ENCODE results near the gene TMEM239.

The TMEM239 gene

DNA sequence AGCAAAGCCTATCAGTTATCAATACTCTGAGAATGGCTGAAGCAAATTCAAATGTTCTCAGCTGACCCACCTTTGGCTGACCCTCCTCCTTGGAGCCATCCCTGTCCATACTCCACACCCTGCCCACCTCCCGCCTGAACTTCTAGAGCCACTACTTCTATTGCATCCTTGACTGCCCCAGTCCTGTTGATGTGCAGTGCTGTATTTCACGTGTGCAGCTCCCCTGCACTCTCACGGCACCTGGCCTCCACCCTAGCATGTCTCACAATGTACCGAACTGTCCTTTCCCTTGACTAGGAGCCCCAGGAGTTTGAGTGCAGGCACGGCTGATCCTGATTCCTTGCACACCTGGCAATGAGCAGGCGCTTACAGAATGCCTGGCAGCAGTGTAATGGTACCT is 22.7 kb upstream of the TMEM239 start:
- H3K27ac ChIP-seq (ENCODE audit: low read depth, low read length, severe bottlenecking), result no peak overlapping the region
- H3K4me3 ChIP-seq (ENCODE audit: extremely low read depth, insufficient read depth, low read length, poor library complexity, severe bottlenecking), result no peak overlapping the region
- peaks cover 40% of the 10 kb centered on the region for H3K36me3 ChIP-seq (ENCODE audit: control insufficient read depth, insufficient read depth, low read length)
- no peaks in the 10 kb centered on the region for H3K4me1 ChIP-seq (ENCODE audit: control insufficient read depth, insufficient read depth, low read length, poor library complexity, severe bottlenecking)
- H3K9me3 ChIP-seq (ENCODE audit: control insufficient read depth, low read length), result no peaks in the 10 kb centered on the region
- WGBS, 2 experiments (ENCODE audit: insufficient coverage in 2 of 2), result 96 to 97% methylated on average over 6 of the region's 6 CpGs

DNA sequence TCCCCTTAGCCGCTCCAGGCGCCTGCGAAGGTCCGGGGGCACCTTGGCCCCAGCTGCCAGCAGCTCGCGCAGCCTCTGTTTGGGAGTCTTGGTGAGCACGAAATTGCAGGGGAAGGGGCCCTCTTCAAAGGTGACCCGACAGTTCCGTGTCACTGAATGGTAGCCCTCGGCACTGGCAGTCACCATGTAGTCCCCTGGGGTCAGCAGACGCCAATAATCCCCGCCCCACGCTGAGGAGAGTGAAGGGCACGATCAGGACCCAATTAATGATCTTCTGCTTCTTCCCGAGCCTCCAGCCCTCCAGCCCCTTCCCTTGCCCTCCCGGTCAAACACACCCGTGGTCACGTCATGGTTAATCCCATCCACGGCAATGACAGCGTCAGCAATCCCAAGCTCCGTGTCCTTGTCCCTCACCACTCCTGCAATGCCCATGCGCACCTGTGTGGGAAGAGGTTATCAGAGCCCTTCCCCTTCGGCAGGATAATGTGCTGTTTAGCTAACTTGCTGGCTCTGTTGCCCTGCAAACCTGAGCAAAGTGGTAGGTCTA is 21.9 kb upstream of the TMEM239 start:
- H3K27ac ChIP-seq (ENCODE audit: low read depth, low read length, severe bottlenecking), result no peak overlapping the region
- no peaks in the 10 kb centered on the region for H3K4me1 ChIP-seq (ENCODE audit: control insufficient read depth, insufficient read depth, low read length, poor library complexity, severe bottlenecking)
- no peak overlapping the region for H3K4me3 ChIP-seq (ENCODE audit: extremely low read depth, insufficient read depth, low read length, poor library complexity, severe bottlenecking)
- H3K36me3 ChIP-seq (ENCODE audit: control insufficient read depth, insufficient read depth, low read length), result peaks cover 43% of the 10 kb centered on the region
- WGBS, 2 experiments (ENCODE audit: insufficient coverage in 2 of 2), result 97 to 98% methylated on average over 21 to 22 of the region's 23 CpGs
- no peaks in the 10 kb centered on the region for H3K9me3 ChIP-seq (ENCODE audit: control insufficient read depth, low read length)

DNA sequence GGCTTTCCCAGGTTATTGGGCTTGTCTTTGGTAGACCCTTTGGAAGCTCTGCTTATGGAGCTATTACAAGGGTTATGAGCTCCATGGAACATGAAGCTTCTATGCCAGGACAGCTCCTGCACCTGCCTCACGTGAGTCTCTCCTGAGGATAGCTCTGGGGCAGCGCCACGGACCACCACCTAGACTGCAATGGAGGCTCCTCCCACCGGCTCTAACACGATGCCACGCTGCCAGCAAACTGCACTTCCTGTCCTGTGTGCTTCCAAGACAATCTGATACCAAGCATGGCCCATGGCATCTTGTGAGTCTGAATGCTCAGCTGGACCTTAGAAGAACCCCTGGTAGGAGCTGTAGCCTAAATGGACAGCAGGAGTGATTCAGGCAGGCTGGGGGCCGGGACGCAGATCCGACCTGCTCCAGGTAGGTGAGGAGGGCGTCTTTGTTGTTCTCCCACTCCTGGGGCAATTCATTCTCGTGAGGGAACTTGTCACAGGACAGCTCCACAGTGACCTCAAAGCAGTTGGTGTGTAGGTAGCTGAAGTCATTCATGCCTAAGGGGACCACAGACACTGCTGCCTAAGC is 21.2 kb upstream of the TMEM239 start:
- H3K9me3 ChIP-seq (ENCODE audit: control insufficient read depth, low read length), result no peaks in the 10 kb centered on the region
- WGBS, 2 experiments (ENCODE audit: insufficient coverage in 2 of 2), result 90 to 93% methylated on average over 11 of the region's 11 CpGs
- H3K36me3 ChIP-seq (ENCODE audit: control insufficient read depth, insufficient read depth, low read length), result peaks cover 43% of the 10 kb centered on the region
- no peak overlapping the region for H3K27ac ChIP-seq (ENCODE audit: low read depth, low read length, severe bottlenecking)
- no peaks in the 10 kb centered on the region for H3K4me1 ChIP-seq (ENCODE audit: control insufficient read depth, insufficient read depth, low read length, poor library complexity, severe bottlenecking)
- no peak overlapping the region for H3K4me3 ChIP-seq (ENCODE audit: extremely low read depth, insufficient read depth, low read length, poor library complexity, severe bottlenecking)

DNA sequence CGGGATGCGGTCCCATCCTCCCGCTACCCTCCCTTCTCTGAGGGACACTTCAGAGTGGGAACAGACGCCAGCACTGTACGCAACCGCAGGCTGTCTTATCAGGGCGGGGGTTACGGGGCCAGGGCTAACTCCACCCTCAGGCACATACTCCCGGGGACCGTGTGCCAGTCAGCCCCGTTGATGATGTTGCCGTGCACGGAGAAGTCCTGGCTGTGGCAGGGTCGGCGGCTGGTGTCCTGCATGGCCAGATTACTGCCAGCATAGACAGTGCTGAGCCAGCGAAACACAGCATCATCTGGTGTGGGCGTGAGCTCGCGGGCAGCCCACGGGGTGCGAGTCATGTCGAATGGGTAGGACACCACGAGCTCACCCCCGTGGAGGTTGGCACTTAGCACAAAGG is 20.7 kb upstream of the TMEM239 start:
- no peak overlapping the region for H3K27ac ChIP-seq (ENCODE audit: low read depth, low read length, severe bottlenecking)
- 94 to 96% methylated on average over 21 to 24 of the region's 24 CpGs for WGBS, 2 experiments (ENCODE audit: insufficient coverage in 2 of 2)
- peaks cover 43% of the 10 kb centered on the region for H3K36me3 ChIP-seq (ENCODE audit: control insufficient read depth, insufficient read depth, low read length)
- H3K9me3 ChIP-seq (ENCODE audit: control insufficient read depth, low read length), result no peaks in the 10 kb centered on the region
- H3K4me3 ChIP-seq (ENCODE audit: extremely low read depth, insufficient read depth, low read length, poor library complexity, severe bottlenecking), result no peak overlapping the region
- H3K4me1 ChIP-seq (ENCODE audit: control insufficient read depth, insufficient read depth, low read length, poor library complexity, severe bottlenecking), result no peaks in the 10 kb centered on the region

DNA sequence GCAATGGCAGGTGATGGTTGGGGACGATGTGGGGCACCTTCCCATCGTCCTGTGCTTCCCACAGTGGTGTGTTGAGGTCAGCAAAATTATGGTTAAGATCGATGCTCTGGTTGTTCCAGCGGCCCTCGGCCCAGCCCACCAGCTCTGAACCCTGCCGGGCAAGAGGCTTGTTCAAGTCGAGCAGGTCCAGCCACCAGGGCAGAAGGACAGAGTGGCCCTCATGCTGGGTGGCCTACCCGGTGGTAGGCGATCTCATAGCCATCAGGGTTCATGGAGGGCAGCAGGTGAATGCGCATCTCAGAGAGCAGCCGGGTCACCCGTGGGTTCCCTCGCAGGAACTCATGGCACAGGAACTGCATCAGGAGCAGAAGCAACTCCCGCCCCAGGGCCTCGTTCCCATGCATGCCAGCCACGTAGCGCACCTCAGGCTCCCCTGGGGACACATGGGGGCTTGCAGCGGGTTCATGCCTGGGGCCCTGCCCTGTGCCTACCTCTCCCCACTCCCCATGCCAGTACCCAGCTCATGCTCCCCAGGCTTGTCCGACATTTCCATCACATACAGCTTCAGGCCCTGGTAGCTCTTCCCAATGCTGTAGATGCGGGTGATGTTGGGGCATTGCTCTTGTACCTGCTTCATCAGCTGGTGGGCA is 20.0 kb upstream of the TMEM239 start:
- H3K4me3 ChIP-seq (ENCODE audit: extremely low read depth, insufficient read depth, low read length, poor library complexity, severe bottlenecking), result no peak overlapping the region
- H3K27ac ChIP-seq (ENCODE audit: low read depth, low read length, severe bottlenecking), result no peak overlapping the region
- H3K4me1 ChIP-seq (ENCODE audit: control insufficient read depth, insufficient read depth, low read length, poor library complexity, severe bottlenecking), result peaks cover 2% of the 10 kb centered on the region
- H3K36me3 ChIP-seq (ENCODE audit: control insufficient read depth, insufficient read depth, low read length), result peaks cover 43% of the 10 kb centered on the region
- H3K9me3 ChIP-seq (ENCODE audit: control insufficient read depth, low read length), result no peaks in the 10 kb centered on the region
- 98% methylated on average over 18 to 20 of the region's 20 CpGs for WGBS, 2 experiments (ENCODE audit: insufficient coverage in 2 of 2)

DNA sequence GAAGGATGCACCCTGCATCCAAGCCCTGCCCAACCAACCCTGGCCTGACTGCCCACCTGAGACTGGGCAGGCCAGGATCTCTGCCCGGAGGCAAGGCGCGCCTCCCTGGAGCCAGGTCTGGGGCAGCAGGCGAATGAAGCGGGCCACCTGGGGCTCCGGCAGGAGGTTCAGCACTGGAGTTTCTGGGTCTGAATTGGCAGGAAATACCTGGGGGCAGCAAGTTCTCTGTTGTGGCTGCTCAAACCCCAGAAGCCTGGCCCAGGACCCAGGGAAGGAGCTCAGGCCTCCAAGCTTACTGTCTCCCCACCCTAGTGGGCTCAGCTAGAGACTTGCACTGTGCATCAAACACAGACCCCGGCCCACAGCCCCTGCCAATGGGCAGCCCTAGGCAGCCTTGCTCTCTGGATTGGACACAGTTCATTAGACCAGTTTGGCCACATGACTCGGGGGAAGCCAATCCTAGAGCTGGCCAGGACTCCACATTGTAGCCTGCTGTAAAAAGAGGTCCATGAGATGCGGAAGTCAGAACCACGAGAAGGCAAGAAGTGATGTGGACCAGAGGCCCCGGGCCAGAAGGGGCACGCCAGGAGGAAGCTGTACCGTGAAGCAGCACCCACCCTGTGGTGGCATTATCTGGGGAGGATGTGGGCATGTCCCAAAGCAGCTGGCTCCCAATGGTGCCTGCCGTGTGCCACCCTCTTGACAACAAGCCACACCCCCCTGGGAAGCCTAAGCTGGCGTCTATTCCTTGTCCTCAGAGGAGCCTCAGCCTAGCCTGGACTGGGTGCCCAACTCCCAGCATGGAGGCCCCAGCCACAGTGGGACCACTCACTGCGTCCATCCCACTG is 18.8 kb upstream of the TMEM239 start:
- WGBS, 2 experiments (ENCODE audit: insufficient coverage in 2 of 2), result 90 to 96% methylated on average over 10 to 15 of the region's 16 CpGs
- Histone ChIP-seq H3K36me3 (ENCODE audit: control insufficient read depth, insufficient read depth, low read length) (peaks cover 43% of the 10 kb centered on the region), H3K4me3 (ENCODE audit: extremely low read depth, insufficient read depth, low read length, poor library complexity, severe bottlenecking) (no peak overlapping the region), H3K9me3 (ENCODE audit: control insufficient read depth, low read length) (no peaks in the 10 kb centered on the region), H3K4me1 (ENCODE audit: control insufficient read depth, insufficient read depth, low read length, poor library complexity, severe bottlenecking) (peaks cover 7% of the 10 kb centered on the region), H3K27ac (ENCODE audit: low read depth, low read length, severe bottlenecking) (no peak overlapping the region)

DNA sequence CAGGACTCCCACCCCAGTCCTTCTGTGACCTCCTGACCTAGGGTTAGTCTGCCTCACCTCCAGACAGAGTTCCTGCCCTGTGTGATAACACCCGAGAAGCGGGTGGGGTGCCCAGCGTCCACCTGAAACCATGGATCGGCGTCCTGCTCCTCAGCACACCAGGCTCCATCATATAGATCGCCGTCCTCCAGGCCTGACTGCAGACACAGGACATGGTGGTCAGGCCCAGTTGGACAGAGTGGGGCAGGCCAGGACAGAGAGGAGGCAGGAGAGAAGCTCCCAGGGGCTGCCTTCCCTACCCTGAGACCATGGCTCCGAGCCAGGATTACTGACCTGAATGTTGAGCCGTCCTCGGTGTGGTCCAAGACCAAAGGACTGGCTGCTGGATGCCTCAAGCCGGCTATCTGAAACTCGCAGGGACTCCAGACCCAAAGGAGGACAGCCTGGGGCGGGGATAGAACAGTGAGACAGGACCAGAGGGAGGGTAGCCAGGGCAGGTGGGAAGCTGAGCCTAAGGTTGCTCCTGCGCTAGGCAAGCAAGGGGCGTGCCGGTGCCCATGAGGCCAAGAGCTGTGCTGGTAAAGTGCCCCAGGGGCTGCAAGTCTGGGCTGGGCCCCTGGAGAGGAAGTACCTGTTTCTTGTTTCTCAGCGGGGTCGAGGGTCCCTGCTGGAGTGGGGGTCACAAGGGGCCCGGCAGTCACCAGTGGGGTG is 17.9 kb upstream of the TMEM239 start:
- Histone ChIP-seq H3K27ac (ENCODE audit: low read depth, low read length, severe bottlenecking) (no peak overlapping the region), H3K4me1 (ENCODE audit: control insufficient read depth, insufficient read depth, low read length, poor library complexity, severe bottlenecking) (peaks cover 7% of the 10 kb centered on the region), H3K9me3 (ENCODE audit: control insufficient read depth, low read length) (no peaks in the 10 kb centered on the region), H3K4me3 (ENCODE audit: extremely low read depth, insufficient read depth, low read length, poor library complexity, severe bottlenecking) (no peak overlapping the region), H3K36me3 (ENCODE audit: control insufficient read depth, insufficient read depth, low read length) (peaks cover 43% of the 10 kb centered on the region)
- 90 to 92% methylated on average over 18 to 19 of the region's 19 CpGs for WGBS, 2 experiments (ENCODE audit: insufficient coverage in 2 of 2)

DNA sequence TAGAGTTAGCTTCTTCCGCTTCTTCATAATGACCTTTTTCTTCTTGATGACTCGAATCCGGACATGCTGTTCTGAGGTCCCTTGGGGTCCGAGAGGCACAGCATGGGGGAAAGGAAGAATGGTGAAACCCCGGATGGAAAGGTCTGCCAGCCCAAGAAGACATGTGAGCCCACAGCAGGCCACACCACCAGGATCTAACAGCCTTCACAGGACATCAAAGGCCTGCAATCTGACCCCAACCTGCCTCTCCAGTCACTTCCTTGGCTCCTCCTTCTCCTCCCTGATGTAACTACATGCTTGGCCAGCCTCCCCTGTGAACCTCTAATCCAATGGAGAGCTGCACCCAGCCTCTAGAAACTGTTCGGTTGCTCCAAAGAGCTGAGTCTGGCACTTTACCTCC is 17.4 kb upstream of the TMEM239 start:
- H3K36me3 ChIP-seq (ENCODE audit: control insufficient read depth, insufficient read depth, low read length), result peaks cover 43% of the 10 kb centered on the region
- no peaks in the 10 kb centered on the region for H3K9me3 ChIP-seq (ENCODE audit: control insufficient read depth, low read length)
- H3K4me1 ChIP-seq (ENCODE audit: control insufficient read depth, insufficient read depth, low read length, poor library complexity, severe bottlenecking), result peaks cover 7% of the 10 kb centered on the region
- no peak overlapping the region for H3K4me3 ChIP-seq (ENCODE audit: extremely low read depth, insufficient read depth, low read length, poor library complexity, severe bottlenecking)
- H3K27ac ChIP-seq (ENCODE audit: low read depth, low read length, severe bottlenecking), result no peak overlapping the region
- WGBS, 2 experiments (ENCODE audit: insufficient coverage in 2 of 2), result 57 to 83% methylated on average over 5 of the region's 6 CpGs

DNA sequence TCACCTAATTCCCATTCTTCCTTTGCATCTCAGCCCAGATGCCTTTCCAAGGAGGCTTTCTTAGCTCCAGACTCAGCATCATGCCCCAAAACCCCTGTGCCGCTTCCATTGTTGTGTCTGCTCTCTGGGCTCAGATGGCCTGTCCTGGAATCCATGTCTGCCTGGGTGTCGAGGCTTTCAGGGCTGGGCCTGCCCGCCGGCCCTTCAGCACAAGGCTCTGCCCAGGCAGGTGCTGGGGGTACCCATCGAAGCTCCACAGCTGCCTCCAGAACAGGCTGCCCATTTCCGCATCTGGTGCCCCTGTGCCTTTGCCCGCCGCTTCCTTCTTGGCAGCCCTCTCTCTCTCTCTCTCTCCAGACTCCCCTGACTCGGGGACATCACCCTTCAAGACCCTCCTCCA is 16.9 kb upstream of the TMEM239 start:
- Histone ChIP-seq H3K4me3 (ENCODE audit: extremely low read depth, insufficient read depth, low read length, poor library complexity, severe bottlenecking) (peak overlapping the region; percentile 71), H3K36me3 (ENCODE audit: control insufficient read depth, insufficient read depth, low read length) (peaks cover 43% of the 10 kb centered on the region), H3K4me1 (ENCODE audit: control insufficient read depth, insufficient read depth, low read length, poor library complexity, severe bottlenecking) (peaks cover 7% of the 10 kb centered on the region), H3K9me3 (ENCODE audit: control insufficient read depth, low read length) (no peaks in the 10 kb centered on the region), H3K27ac (ENCODE audit: low read depth, low read length, severe bottlenecking) (peak overlapping the region; percentile 51)
- 42 to 43% methylated on average over 9 of the region's 9 CpGs for WGBS, 2 experiments (ENCODE audit: insufficient coverage in 2 of 2)

DNA sequence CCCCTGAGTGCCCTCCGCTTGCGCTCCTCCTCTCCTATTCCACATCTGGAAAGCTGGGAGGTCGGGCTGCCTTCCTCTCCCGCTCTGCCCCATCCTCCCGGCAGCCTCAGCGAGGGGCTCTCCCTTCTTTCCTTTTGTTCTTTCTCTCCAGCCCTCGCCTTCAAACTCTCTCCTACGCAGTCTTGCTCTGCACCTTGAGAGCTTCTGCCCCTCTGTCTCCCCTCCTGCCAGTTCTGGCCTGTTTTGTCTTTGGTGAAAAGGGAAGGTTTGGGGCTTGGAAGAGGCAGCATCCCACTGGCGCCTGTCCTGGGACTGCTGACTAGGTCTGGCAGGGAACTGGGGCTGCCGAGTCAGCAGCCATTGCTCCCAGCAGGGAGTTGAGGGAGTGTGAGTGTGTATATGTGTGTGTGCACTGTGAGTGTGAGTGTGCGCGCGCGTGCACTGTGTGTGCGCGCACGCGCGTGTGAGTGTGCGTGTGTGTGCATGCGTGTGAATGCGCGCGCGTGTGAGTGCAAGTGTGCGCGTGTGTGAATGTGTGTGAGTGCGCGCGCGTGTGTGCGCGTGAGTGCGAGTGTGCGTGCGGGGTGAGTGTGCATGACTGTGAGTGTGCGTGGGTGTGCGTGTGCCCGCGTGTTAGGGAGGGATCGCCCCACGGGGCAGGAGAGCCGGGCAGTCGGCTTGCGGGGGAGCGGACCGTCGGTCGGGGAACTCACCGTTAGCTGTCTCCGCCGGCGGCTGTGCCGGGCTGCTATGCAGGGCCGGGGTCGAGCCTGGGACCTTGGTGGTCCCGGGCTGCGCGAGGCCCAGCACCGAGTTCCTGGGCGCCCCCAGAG is 16.3 kb upstream of the TMEM239 start:
- Histone ChIP-seq H3K4me1 (ENCODE audit: control insufficient read depth, insufficient read depth, low read length, poor library complexity, severe bottlenecking) (peaks cover 7% of the 10 kb centered on the region), H3K36me3 (ENCODE audit: control insufficient read depth, insufficient read depth, low read length) (peaks cover 39% of the 10 kb centered on the region), H3K27ac (ENCODE audit: low read depth, low read length, severe bottlenecking) (peak overlapping the region; percentile 51), H3K9me3 (ENCODE audit: control insufficient read depth, low read length) (no peaks in the 10 kb centered on the region), H3K4me3 (ENCODE audit: extremely low read depth, insufficient read depth, low read length, poor library complexity, severe bottlenecking) (peak overlapping the region; percentile 71)
- WGBS, 2 experiments (ENCODE audit: insufficient coverage in 2 of 2), result 2 to 3% methylated on average over 51 to 60 of the region's 61 CpGs
